GM19468 (cell line): ENCODE measurements around the gene SLC23A3.
"Not testable (repeated sequence)": the region's sequence is repeated elsewhere in the genome, so short reads cannot be mapped to it uniquely, and the experiment has no call there.

Experiments
- ATAC-seq: cut with Tn5 transposase; IDR thresholded peaks from one replicate; pipeline ENCODE4 v1.9.1; 2021; ENCODE audit warnings: mild to moderate bottlenecking, moderate library complexity, moderate number of reproducible peaks; ENCODE audit not compliant: unreplicated experiment; ENCODE audit errors: extremely low read depth

SLC23A3 gene

DNA sequence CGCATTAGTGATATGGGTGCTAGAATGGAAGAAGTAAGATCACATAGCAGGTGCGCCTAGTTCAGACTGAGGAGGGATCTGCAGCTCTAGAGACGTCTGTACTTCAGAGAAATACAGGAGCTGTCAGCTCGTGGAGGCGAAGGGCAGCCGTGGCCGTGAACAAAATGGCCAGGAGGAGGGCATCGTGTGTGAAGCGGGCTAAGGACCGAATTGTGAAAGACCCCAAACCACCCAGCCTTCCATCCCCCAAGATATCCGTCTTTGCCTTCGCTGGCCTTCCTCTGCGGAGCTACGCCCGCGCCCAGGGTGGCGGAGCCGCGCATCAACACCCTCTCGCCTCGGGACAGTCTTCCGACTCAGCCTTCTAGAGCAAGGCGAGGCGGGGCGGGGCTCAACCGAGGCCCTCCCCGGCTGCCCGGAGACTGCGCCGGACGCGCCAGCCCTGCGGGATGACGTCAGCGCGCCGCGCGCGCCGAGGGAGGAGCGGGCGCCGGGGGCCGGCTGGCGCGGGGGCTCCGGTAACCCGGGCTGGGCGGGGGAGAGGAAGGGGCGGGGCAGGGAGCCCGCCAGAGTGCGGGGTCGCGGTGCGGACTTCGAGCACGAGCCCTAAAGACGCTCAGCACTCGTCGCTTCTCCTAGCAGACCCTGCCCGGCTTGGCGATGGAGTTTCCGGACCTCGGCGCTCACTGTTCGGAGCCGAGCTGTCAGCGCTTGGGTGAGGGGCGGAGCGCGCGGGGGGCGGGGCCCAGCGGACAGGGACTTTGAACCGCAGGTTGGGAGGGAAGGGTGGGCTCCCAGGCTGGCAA lies 36.7 kb upstream of the SLC23A3 start, which contains the start of gene ZFAND2B:
ZFAND2B (plus strand) TSS at position 455 of the 806 bp plus-strand sequence; CDS start at position 661, 206 bp downstream.
- ATAC-seq, result peak; percentile 97

DNA sequence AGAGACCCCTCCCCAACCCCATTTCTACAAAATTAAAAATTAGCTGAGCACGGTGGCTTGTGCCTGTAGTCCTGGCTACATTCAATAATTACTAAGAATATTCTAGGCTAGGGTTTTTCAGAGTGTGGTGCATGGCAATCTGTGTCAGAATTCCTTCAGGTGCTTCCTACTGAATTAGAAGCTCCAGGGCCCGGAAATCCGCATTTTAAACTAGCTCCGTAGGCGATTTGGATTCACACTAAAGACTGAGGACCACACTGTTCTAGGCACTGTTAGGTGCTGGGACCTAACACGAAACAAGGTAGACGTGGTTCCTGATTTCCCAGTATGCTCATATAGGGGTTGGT lies 36.1 kb upstream of the SLC23A3 start:
- ATAC-seq, result no peak

DNA sequence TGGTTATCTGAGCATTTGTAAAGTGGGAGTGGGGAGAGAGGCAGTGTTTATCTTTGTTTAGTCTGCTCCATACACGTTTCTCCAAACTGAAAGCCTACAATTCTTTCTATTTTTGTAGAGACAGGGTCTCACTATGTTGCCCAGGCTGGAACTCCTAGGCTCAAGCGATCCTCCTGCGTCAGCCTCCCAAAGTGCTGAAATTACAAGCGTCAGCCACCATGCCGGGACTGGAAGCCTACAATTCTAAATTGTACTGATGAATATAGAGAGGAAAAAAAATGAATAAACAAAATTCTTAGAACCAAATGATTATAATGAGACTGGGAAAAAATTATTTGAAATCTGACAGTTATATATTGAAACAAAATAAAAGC lies 35.3 kb upstream of the SLC23A3 start:
- no peak for ATAC-seq

DNA sequence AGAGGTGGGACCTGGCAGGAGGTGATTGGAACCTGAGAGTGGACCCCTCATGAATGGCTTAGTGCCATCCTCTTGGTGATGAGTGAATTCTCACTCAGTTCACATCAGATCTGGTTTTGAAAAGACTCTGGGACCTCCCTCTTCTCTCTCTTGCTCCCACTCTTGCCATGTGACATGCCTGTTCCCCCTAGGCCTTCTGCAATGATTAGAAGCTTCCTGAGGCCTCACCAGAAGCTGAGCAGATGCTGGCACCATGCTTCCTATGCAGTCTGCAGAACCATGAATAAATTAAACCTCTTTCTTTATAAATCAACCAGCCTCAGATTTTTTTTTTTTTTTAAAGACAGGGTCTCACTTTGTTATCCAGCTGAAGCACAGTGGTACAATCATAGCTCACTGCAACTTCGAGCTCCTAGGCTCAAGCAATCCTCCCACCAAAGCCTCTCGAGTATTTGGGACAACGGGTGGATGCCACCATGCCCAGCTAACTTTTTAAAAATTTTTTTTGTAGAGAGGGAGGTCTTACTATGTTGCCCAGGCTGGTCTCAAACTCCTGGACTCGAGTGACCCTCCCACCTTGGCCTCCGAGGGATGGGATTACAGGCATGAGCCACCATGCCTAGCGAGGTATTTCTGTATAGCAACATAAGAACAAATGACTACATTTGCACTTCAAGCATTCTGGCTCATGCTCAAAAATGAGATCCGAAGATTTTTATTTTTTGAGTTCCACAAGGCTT lies 34.8 kb upstream of the SLC23A3 start:
- no peak for ATAC-seq

DNA sequence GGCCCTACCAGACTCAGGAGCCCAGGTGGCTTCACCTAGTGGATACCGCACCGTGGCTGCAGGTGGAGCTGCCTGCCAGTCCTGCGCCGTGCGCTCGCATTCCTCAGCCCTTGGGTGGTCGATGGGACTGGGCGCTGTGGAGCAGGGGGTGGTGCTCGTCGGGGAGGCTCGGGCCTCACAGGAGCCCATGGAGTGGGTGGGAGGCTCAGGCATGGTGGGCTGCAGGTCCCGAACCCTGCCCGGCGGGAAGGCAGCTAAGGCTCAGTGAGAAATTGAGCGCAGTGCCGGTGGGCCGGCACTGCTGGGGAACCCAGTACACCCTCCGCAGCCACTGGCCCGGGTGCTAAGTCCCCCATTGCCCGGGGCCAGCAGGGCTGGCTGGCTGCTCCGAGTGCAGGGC lies 31.5 kb upstream of the SLC23A3 start:
- not testable (repeated sequence) for ATAC-seq

DNA sequence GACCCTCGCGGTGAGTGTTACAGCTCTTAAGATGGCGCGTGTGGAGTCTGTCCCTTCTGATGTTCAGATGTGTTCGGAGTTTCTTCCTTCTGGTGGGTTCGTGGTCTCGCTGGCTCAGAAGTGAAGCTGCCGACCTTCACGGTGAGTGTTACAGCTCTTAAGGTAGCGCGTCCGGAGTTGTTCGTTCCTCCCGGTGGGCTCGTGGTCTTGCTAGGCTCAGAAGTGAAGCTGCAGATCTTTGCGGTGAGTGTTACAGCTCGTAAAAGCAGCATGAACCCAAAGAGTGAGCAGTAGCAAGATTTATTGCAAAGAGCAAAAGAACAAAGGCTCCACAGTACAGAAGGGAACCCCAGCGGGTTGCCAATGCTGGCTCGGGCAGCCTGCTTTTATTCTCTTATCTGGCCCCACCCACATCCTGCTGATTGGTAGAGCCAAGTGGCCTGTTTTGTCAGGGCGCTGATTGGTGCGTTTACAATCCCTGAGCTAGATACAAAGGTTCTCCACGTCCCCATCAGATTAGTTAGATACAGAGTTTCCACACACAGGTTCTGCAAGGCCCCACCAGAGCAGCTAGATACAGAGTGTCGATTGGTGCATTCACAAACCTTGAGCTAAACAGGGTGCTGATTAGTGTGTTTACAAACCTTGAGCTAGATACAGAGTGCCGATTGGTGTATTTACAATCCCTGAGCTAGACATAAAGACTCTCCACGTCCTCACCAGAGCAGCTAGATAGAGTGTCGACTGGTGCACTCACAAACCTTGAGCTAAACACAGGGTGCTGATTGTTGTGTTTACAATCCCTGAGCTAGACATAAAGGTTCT lies 30.9 kb upstream of the SLC23A3 start:
- ATAC-seq, result not testable (repeated sequence)

DNA sequence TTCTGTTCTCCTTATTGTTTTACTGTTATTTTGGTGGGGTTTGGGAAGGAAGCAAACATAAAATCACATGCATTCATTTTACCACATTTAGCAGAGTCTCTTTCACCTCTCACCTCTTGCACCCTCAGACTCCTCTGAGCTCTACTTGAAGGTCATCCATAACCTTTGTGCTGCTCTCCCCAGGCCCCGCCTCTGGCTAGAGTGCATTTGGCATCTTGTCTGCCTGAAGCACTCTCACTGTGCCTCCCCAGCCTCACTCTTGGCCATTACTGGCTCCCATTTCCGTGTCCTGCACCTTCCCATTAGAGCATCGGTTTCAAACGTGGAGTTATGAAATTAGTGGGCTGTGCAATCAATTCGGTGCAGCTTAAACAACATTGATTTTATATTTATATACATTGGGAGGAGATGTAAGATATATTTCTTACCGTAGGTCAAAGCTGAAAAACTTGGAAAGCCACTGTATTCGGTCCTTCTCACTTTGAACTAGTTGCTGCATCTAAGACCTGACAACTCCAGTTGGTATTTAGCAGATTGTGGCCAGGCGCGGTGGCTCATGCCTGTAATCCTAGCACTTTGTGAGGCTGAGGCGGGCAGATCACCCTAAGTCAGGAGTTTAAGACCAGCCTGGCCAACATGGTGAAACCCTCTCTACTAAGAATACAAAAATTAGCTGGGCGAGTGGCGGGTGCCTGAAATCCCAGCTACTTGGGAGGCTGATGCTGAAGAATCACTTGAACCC lies 29.8 kb upstream of the SLC23A3 start:
- ATAC-seq, result no peak

DNA sequence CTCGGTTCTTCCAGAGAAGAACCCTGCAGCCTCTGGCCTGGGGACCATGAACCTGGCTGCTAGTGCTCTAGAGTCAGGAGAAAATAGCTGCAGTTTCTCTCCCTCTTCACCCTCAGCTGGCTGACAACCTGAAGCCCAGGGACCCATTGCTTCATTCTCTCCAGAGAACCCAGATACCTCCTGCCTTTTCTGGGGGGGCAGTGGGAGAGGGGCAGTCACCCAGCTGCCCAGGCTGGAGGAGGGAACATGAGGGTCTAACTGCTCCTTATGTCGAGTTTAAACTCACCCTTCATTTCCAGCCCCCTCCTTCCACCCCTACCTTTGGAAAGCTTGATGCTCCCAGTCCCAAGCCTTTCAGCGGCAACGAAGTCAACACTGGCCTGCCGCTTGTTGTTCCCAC lies 29.1 kb upstream of the SLC23A3 start:
- no peak for ATAC-seq

DNA sequence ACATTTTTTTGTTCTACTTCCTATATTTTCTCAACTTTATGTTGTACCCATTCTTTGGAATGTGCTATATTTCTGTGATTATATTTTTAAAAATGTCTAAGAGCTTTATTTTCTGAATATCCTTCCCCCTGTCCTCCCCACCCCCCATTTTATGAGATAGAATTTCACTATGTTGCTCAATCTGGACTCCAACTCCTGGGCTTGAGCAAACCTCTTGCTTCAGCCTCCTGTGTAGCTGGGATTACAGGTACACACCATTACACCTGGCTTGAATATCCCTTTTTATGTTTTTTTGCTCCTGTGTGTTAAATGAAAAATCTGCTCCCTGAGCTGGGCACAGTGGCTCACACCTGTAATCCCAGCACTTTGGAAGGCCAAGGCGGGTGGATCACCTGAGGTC lies 27.6 kb upstream of the SLC23A3 start:
- ATAC-seq, result no peak

DNA sequence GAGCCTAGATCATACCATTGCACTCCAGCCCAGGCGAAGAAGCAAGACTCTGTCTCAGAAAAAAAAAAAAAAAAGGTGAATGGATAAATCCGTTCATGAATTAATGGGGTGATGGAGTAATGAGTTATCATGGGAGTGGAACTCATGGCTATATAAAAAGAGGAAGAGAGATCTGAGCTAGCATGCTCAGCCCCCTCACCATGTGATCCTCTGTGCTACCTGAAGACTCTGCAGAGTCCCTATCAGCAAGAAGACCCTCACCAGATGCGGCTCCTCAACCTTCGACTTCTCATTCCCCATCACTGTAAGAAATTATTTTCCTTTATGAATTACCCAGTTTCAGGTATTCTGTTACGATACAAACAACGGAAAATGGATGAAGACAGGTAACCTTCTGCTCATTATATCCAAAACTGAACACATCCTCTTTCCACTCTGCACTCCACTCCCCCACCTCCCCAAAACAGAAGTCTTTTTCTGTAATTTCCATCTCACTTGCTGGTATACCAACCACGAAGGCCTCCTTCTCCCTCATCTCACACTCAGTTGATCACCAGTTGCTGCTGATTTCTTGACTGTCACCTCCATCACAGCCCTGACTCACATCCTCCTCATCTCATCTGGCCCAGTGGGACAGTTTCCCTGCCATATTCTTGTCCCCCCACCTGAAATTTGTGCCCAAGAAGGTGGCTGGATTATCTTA lies 17.1 kb upstream of the SLC23A3 start:
- no peak for ATAC-seq

DNA sequence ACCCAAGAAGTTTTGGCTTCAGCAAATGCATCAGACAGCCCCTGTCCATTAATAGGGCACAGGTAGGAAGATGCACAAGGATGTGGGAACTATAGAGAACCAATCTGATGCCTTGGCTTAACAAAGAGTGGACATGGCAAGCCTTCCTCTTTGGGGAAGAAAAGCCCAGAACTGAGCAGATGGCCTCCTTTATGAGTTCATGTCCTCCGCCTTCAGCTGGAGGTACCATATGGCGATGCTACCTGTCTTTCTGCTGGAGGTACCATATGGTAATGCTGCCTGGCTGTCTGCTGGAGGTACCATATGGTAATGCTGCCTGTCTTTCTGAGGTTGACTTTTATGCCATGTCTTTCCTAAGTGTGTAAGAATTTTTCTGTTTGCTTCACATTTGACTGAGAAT lies 14.3 kb upstream of the SLC23A3 start:
- ATAC-seq, result no peak

DNA sequence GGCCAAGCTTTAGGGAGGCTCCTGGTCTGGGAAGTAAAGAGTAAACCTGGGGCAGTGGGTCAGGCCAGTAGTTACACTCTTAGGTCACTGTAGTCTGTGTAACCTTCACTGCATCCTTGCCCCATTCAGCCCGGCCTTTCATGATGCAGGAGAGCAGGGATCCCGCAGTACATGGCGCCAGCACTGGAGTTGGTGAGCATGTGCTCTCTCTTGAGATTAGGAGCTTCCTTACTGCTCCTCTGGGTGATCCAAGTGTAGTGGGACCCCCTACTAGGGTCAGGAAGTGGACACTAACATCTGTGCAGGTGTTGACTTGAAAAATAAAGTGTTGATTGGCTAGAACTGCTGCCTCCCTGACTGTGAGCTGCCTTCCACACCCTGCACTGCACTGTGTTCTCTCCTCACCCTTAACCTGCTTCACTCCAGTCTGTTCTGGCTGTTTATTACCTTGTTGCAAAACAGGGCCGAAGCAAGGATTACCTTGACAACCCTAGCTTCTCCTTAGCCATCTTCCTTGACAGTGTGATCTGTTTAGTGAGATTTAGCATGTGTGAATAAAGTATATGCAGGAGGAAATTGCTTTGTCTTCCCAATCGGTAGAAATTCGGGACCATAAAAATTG lies 13.4 kb upstream of the SLC23A3 start:
- no peak for ATAC-seq

DNA sequence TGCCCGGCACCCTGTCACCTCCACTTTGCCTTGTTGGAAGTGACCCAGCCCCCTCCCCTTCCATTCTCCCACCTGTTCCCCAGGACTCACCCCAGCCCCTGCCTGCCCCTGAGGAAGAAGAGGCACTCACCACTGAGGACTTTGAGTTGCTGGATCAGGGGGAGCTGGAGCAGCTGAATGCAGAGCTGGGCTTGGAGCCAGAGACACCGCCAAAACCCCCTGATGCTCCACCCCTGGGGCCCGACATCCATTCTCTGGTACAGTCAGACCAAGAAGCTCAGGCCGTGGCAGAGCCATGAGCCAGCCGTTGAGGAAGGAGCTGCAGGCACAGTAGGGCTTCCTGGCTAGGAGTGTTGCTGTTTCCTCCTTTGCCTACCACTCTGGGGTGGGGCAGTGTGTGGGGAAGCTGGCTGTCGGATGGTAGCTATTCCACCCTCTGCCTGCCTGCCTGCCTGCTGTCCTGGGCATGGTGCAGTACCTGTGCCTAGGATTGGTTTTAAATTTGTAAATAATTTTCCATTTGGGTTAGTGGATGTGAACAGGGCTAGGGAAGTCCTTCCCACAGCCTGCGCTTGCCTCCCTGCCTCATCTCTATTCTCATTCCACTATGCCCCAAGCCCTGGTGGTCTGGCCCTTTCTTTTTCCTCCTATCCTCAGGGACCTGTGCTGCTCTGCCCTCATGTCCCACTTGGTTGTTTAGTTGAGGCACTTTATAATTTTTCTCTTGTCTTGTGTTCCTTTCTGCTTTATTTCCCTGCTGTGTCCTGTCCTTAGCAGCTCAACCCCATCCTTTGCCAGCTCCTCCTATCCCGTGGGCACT lies 12.7 kb upstream of the SLC23A3 start:
- ATAC-seq, result no peak

DNA sequence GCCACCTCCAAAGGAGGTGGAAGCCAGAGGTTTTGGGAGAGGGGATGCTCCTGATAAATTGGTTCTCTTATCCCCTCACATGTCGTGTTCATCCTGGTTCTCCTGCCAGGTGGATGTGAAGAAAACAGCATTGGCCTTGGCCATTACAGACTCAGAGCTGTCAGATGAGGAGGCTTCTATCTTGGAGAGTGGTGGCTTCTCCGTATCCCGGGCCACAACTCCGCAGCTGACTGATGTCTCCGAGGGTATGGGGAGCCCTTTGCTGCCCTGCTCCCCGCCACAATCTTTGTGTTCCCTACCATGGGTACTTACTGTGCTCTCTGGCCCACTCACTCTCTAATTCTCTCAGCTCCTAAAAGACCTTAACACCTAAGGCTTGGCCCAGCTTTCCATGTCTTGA lies 11.7 kb upstream of the SLC23A3 start:
- ATAC-seq, result no peak

DNA sequence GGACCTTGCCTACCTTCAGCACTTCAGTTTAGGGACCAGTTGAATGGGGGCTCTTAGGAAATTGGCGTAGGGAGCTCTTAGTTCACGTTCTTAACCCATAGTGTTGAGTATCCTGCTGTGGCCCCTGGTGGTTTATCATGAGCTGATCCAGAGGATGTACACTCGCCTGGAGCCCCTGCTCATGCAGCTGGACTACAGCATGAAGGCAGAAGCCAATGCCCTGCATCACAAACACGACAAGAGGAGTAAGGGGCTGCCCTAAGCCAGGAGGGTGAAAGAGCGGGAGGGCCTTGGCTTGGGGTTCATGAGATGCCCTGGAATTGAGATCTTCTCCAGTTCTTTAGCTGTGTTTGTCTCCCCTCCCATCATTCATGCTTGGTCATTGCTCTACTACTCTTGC lies 11.1 kb upstream of the SLC23A3 start:
- ATAC-seq, result no peak

DNA sequence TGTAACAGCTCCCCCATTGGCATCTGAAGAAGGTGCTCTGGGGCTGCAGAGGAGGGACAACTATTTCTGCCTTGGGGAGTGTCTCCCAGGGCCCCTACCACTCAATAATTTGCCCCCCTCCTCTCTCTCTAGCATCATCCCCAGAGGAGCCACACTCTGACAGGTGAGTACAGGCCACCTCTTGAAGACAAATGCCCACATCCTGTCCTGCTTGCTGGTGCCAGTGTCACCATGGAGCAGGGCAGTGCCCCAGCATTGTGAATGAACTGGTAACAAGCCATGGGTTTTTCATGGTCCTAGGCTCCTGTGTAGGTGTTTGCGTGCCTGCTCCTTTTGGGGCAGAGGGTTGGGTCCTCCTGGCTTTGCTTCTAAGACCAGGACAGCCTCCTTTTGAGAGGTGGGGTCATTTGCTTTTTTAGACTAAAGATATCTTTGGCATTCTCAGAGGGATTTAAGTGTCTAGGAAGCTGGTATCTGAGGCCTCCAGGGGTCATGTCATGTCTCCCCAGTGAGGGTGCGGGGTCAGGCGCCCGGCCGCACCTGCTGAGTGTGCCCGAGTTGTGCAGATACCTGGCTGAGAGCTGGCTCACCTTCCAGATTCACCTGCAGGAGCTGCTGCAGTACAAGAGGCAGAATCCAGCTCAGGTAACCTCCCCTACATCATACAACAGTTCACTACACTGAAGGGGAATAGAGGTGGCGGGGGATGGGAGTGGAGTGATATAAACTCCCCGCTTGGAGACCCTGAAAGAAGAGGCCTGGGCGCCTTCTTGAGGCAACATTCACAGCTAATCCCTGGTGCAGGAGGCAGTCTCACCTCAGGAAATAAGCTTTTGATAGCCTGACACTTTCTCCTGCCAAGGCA lies 10.0 kb upstream of the SLC23A3 start:
- ATAC-seq, result no peak

DNA sequence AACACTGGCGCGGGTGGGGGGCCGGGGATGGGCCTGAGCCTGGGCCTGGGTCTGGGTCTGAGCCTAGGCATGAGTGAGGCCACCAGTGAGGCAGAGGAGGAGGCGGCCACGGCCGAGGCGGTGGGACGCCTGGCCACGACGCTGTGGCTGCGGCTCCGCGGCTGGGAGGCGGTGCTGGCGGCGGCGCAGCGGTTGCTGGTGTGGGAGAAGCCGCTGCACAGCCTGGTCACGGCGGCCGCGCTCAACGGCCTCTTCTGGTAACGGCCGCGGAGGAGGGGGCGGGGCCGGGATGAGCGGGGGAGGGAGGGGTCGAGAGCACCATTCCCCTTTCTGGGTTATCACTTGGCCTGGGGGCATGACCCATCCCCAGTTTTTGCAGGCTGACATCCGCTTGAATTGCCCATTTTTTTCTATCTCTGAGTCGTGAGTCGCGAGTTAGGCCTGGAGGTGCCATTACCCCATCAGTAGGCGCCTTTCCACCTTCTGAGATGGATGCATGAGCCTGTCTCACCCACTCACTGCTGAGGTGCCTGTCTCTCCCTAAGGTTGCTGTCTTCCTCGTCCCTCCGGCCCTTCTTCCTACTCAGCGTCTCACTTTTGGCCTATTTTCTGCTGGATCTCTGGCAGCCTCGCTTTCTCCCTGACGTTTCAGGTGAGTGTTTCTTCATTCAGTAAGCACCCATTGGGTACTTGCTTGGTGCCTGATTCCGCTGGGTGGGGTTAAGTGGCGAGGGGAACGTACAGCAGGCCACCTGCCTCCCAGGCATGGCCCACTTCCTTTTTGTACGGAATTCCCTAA lies 8.7 kb upstream of the SLC23A3 start:
- ATAC-seq, result peak; percentile 4
